Measurements from ENCODE around the gene CHPF2.
A peak's percentile ranks its signal among the peaks of the same experiment; 100 is the strongest.

DNA sequence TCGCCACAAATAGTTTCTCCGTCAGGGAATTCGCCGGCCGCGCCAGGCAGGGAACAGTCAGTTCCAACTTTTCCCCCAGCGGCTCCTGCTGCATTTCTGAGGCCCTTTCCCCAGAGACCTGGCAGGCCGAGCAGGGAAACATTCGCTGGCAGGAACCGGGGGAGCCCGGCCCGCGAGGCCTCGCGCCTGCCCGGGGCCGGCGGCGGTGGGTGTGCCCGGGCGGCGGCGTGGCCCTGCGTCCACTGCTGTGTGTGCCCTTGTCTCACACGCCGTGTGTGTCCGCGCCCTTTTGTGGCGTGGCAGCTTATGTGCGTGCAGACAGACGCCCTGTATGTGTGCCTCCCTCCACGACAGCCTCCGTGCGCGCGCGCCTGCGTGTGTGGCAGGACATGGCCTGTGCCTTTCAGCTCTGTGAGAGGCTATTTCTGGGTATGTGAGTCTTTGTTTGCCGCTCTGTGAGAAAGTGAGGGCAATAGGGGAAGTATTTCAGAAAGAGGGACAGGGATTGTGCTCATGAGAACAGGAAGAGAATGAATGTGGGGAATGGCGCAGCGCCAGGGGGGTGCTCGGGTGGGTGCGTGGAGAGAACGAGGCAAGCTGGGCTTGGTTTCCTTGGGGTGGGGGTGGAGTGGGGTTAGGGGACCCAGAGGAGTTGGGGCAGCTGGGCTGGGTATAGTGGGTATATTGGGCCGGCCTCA lies 16.9 kb downstream of the CHPF2 start:
- TF ChIP-seq, protein P1, sequence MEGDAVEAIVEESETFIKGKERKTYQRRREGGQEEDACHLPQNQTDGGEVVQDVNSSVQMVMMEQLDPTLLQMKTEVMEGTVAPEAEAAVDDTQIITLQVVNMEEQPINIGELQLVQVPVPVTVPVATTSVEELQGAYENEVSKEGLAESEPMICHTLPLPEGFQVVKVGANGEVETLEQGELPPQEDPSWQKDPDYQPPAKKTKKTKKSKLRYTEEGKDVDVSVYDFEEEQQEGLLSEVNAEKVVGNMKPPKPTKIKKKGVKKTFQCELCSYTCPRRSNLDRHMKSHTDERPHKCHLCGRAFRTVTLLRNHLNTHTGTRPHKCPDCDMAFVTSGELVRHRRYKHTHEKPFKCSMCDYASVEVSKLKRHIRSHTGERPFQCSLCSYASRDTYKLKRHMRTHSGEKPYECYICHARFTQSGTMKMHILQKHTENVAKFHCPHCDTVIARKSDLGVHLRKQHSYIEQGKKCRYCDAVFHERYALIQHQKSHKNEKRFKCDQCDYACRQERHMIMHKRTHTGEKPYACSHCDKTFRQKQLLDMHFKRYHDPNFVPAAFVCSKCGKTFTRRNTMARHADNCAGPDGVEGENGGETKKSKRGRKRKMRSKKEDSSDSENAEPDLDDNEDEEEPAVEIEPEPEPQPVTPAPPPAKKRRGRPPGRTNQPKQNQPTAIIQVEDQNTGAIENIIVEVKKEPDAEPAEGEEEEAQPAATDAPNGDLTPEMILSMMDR (IDR thresholded peaks at IDR 0.05), result no peak
- peak in 1 of 2 donors; percentile 22 for TF ChIP-seq POLR2A (IDR thresholded peaks at IDR 0.05)

Measured in uterus (tissue), 2 donors.